GM21529 (cell line): ENCODE results near the gene PDYN.

Experiments used
- ATAC-seq: cut with Tn5 transposase; IDR thresholded peaks from one replicate; pipeline ENCODE4 v1.9.1; 2021; ENCODE audit not compliant: unreplicated experiment

Gene PDYN

GRCh38 chr20:1995531-1996310, 1.9 kb upstream of the PDYN start:
- no peak for ATAC-seq

GRCh38 chr20:1994627-1995026, 769 bp upstream of the PDYN start:
- ATAC-seq, result no peak

- no peak for ATAC-seq
Observed at GRCh38 chr20:1992359-1993110, 1.3 kb downstream of the PDYN start.

GRCh38 chr20:1987826-1988225, 6.0 kb downstream of the PDYN start:
- no peak for ATAC-seq

GRCh38 chr20:1983301-1983700, 10.6 kb downstream of the PDYN start:
- no peak for ATAC-seq

- ATAC-seq, result no peak
Observed at GRCh38 chr20:1982686-1983085, 11.2 kb downstream of the PDYN start.

GRCh38 chr20:1979106-1979778, 14.6 kb downstream of the PDYN start:
- no peak for ATAC-seq

GRCh38 chr20:1975291-1975690, 18.6 kb downstream of the PDYN start:
- ATAC-seq, result no peak

- ATAC-seq, result no peak
Observed at GRCh38 chr20:1973601-1974440, 20.0 kb downstream of the PDYN start.

GRCh38 chr20:1971893-1972586, 21.8 kb downstream of the PDYN start:
- no peak for ATAC-seq

- ATAC-seq, result no peak
Observed at GRCh38 chr20:1968964-1969363, 24.9 kb downstream of the PDYN start.

GRCh38 chr20:1965520-1966351, 28.1 kb downstream of the PDYN start:
- no peak for ATAC-seq

- no peak for ATAC-seq
Observed at GRCh38 chr20:1964659-1965405, 29.0 kb downstream of the PDYN start.

- no peak for ATAC-seq
Observed at GRCh38 chr20:1964061-1964460, 29.8 kb downstream of the PDYN start.

- ATAC-seq, result no peak
Observed at GRCh38 chr20:1961374-1961773, 32.5 kb downstream of the PDYN start.

GRCh38 chr20:1959156-1959555, 34.7 kb downstream of the PDYN start:
- no peak for ATAC-seq

GRCh38 chr20:1958426-1958825, 35.4 kb downstream of the PDYN start:
- ATAC-seq, result no peak

- no peak for ATAC-seq
Observed at GRCh38 chr20:1955217-1955616, 38.6 kb downstream of the PDYN start.

- ATAC-seq, result no peak
Observed at GRCh38 chr20:1953621-1954020, 40.2 kb downstream of the PDYN start.
